CD4-positive, alpha-beta T cell treated with Interleukin-4 for 4 hours (primary cell): Measurements from ENCODE around the gene ATXN1.

Source experiments
- DNase-seq: peaks from one replicate; pipeline ENCODE4 v3.0.0-alpha.2; 2020

Gene ATXN1

GRCh38 chr6:16345449-16346330 is 415.6 kb downstream of the ATXN1 start:
- DNase-seq = no peak

GRCh38 chr6:16344756-16345155 is 416.5 kb downstream of the ATXN1 start:
- no peak for DNase-seq

- DNase-seq = no peak
Observed at GRCh38 chr6:16343593-16343992, 417.7 kb downstream of the ATXN1 start.

- DNase-seq = no peak
Observed at GRCh38 chr6:16339265-16339587, 422.0 kb downstream of the ATXN1 start.

GRCh38 chr6:16338577-16339264 is 422.5 kb downstream of the ATXN1 start:
- no peak for DNase-seq

- no peak for DNase-seq
Observed at GRCh38 chr6:16337295-16337975, 423.8 kb downstream of the ATXN1 start.

GRCh38 chr6:16336911-16337294 is 424.4 kb downstream of the ATXN1 start:
- DNase-seq = no peak

- no peak for DNase-seq
Observed at GRCh38 chr6:16336056-16336818, 425.0 kb downstream of the ATXN1 start.

- DNase-seq = no peak
Observed at GRCh38 chr6:16335176-16335575, 426.1 kb downstream of the ATXN1 start.

GRCh38 chr6:16334671-16335070 is 426.6 kb downstream of the ATXN1 start:
- DNase-seq = no peak

GRCh38 chr6:16333580-16333979 is 427.7 kb downstream of the ATXN1 start:
- DNase-seq = no peak

- DNase-seq = peak; percentile 84
Observed at GRCh38 chr6:16332175-16332542, 429.1 kb downstream of the ATXN1 start.

- peak; percentile 73 for DNase-seq
Observed at GRCh38 chr6:16331384-16332174, 429.7 kb downstream of the ATXN1 start.

- no peak for DNase-seq
Observed at GRCh38 chr6:16329233-16329632, 432.0 kb downstream of the ATXN1 start.

GRCh38 chr6:16327777-16328325 is 433.4 kb downstream of the ATXN1 start:
- DNase-seq = no peak

- no peak for DNase-seq
Observed at GRCh38 chr6:16326971-16327776, 434.1 kb downstream of the ATXN1 start.

- DNase-seq = no peak
Observed at GRCh38 chr6:16326531-16326930, 434.7 kb downstream of the ATXN1 start.

- DNase-seq = no peak
Observed at GRCh38 chr6:16324606-16325225, 436.5 kb downstream of the ATXN1 start.

GRCh38 chr6:16324184-16324583 is 437.1 kb downstream of the ATXN1 start:
- DNase-seq = no peak

- DNase-seq = peak; percentile 86
Observed at GRCh38 chr6:16322666-16323312, 438.5 kb downstream of the ATXN1 start.
